K562 (cell line): ENCODE results near the gene PIK3CD. TPM values are rescaled to one million over a fixed set of nuclear protein-coding genes. Genes with fewer than 3 reads are reported as not detected.

Experiments used
- ATAC-seq: fragments of 200-7000 bp; cut with Tn5 transposase; 3 replicates; pipeline ENCODE4 v1.9.1; 2020; ENCODE audit warnings: moderate library complexity
- BruUV-seq: library from RNA; stranded (reverse); fragments of 400-500 nt; replicated peaks from 2 replicates; lab custom pipeline; 2021; lab: Mats Ljungman, UMichigan
- CTCF ChIA-PET: fragments of 300-600 bp; formaldehyde crosslinking; extraction: SDS; loops from one replicate; lab custom pipeline; 2021; ENCODE audit warnings: low intra/inter-chr PET ratio; lab: Yijun Ruan, JAX
- POLR2A ChIA-PET: fragments of 300-600, 350-650 bp; sonication (Branson Sonifier 250); formaldehyde crosslinking; extraction: SDS; loops from one replicate; lab custom pipeline; 2021; ENCODE audit warnings: antibody characterized with exemption, inconsistent platforms; lab: Yijun Ruan, JAX
- DNase-seq, 4 experiments: peaks; one replicate each; pipeline versions ENCODE4 v3.0.0 to v3.0.0-alpha.2; 2011 to 2018; ENCODE audit warnings: low spot score in 3 of 4, mixed read lengths in 3 of 4; ENCODE audit errors: extremely low read depth in 1 of 4
- FAIRE-seq: peaks from 2 replicates; lab custom pipeline; 2011; peaks lifted over from hg19 to GRCh38; lab: Jason Lieb, UNC
- H2AFZ ChIP-seq: 2 replicates; pipeline ENCODE4 v1.6.0; 2011; ENCODE audit warnings: low read depth, low read length, control low read depth, inconsistent platforms
- H3K27ac ChIP-seq: fragments of 200-600 bp; 3 replicates; pipeline ENCODE4 v1.8.0; 2011; ENCODE audit warnings: low read depth, mild to moderate bottlenecking, control low read depth, inconsistent platforms, low read length, moderate library complexity, mixed read lengths; ENCODE audit errors: extremely low read depth
- H3K27me3 ChIP-seq, 2 experiments: fragments of 300-600 bp in 1 of 2; 2 replicates in 1 of 2; 3 replicates in 1 of 2; pipeline versions ENCODE4 v1.6.0 to v1.8.0; 2011; ENCODE audit warnings: inconsistent platforms in 2 of 2, low read length in 2 of 2, mild to moderate bottlenecking in 1 of 2, mixed read lengths in 1 of 2, moderate library complexity in 1 of 2; ENCODE audit not compliant: control insufficient read depth in 2 of 2, insufficient read depth in 2 of 2
- H3K36me3 ChIP-seq: fragments of 300-600 bp; 3 replicates; pipeline ENCODE4 v1.8.0; 2011; ENCODE audit warnings: mild to moderate bottlenecking, low read length, inconsistent platforms; ENCODE audit not compliant: control insufficient read depth, insufficient read depth
- H3K4me1 ChIP-seq, 2 experiments: fragments of 200-600 bp in 1 of 2; replicated peaks in 1 of 2; 2 replicates in 1 of 2; 3 replicates in 1 of 2; pipeline versions ENCODE4 v1.5.1 to v1.8.0; 2011; ENCODE audit warnings: inconsistent platforms in 2 of 2, low read length in 2 of 2, mild to moderate bottlenecking in 1 of 2, mixed read lengths in 1 of 2, moderate library complexity in 1 of 2; ENCODE audit not compliant: control insufficient read depth in 2 of 2, insufficient read depth in 2 of 2
- H3K4me2 ChIP-seq: 2 replicates; pipeline ENCODE4 v1.6.1; 2011; ENCODE audit warnings: low read length, control low read depth, inconsistent platforms, mixed read lengths; ENCODE audit not compliant: insufficient read depth
- H3K4me3 ChIP-seq: fragments of 200-600 bp; sonication (generic), shearing (Covaris generic); 2 replicates; pipeline ENCODE4 v1.5.1; 2016; ENCODE audit warnings: control low read depth, inconsistent platforms
- H3K79me2 ChIP-seq: fragments of 200-600 bp; 3 replicates; pipeline ENCODE4 v1.8.0; 2011; ENCODE audit warnings: low read length, inconsistent platforms; ENCODE audit not compliant: control insufficient read depth, insufficient read depth
- H3K9ac ChIP-seq, 2 experiments: 2 replicates each; pipeline versions ENCODE4 v1.6.0 to v1.6.1; 2011; ENCODE audit warnings: low read depth in 2 of 2, low read length in 2 of 2, control low read depth in 1 of 2, inconsistent platforms in 1 of 2, mild to moderate bottlenecking in 1 of 2, mixed read lengths in 1 of 2; ENCODE audit not compliant: insufficient read depth in 1 of 2
- H3K9me1 ChIP-seq: one replicate; pipeline ENCODE4 v1.6.0; 2011; ENCODE audit warnings: inconsistent platforms, mild to moderate bottlenecking, low read length, moderate library complexity; ENCODE audit not compliant: control insufficient read depth, insufficient read depth
- H3K9me3 ChIP-seq: replicated peaks from 2 replicates; pipeline ENCODE4 v1.5.1; 2011; ENCODE audit warnings: low read depth, low read length, inconsistent platforms; ENCODE audit not compliant: control insufficient read depth, insufficient read depth
- H4K20me1 ChIP-seq: replicated peaks from 2 replicates; pipeline ENCODE4 v1.6.1; 2011; ENCODE audit warnings: low read length, inconsistent platforms, mixed read lengths; ENCODE audit not compliant: control insufficient read depth, insufficient read depth
- DDX20 ChIP-seq: fragments of 450-650 bp; IDR thresholded peaks from 2 replicates; pipeline ENCODE4 v1.6.1; 2016; ENCODE audit warnings: missing genetic modification characterization, low read depth, mild to moderate bottlenecking, missing compliant biosample characterization, moderate library complexity
- EWSR1 ChIP-seq: fragments of 450-650 bp; IDR thresholded peaks from 2 replicates; pipeline ENCODE4 v1.6.1; 2018; ENCODE audit warnings: borderline replicate concordance, mild to moderate bottlenecking, low read depth, moderate library complexity; ENCODE audit not compliant: partially characterized antibody
- HNRNPL ChIP-seq: fragments of 200-400 bp; formaldehyde crosslinking; IDR thresholded peaks from 2 replicates; pipeline ENCODE4 v1.6.1; 2017; ENCODE audit warnings: low read depth, mild to moderate bottlenecking, low read length
- LARP7 ChIP-seq: fragments of 450-650 bp; IDR thresholded peaks from 2 replicates; pipeline ENCODE4 v1.6.1; 2016
- LEF1 ChIP-seq: fragments of 450-650 bp; IDR thresholded peaks from 2 replicates; pipeline ENCODE4 v1.6.1; 2016; ENCODE audit warnings: mild to moderate bottlenecking
- MEF2A ChIP-seq: IDR thresholded peaks from 2 replicates; pipeline ENCODE4 v1.6.1; 2011; ENCODE audit warnings: low read depth, mild to moderate bottlenecking, low read length, moderate library complexity; ENCODE audit not compliant: control insufficient read depth
- RFX1 ChIP-seq: fragments of 450-650 bp; IDR thresholded peaks from 2 replicates; pipeline ENCODE4 v1.6.1; 2016; ENCODE audit warnings: mild to moderate bottlenecking, moderate library complexity
- ZNF143 ChIP-seq: sonication (generic); formaldehyde crosslinking; IDR thresholded peaks from 2 replicates; pipeline ENCODE4 v1.9.0; 2022; ENCODE audit warnings: mild to moderate bottlenecking, missing genetic modification reagents
- ZNF785 ChIP-seq: fragments of 250-450 bp; sonication (Bioruptor Pico); IDR thresholded peaks from 2 replicates; pipeline ENCODE4 v1.4.0; 2020; ENCODE audit warnings: mild to moderate bottlenecking
- WGBS: fragments of 100-300 bp; shearing (Covaris generic); methylation state at CpG from one replicate; pipeline ENCODE4 v1.1.6; 2016; ENCODE audit warnings: low coverage, mixed read lengths; ENCODE audit not compliant: insufficient coverage; ENCODE audit errors: missing lambda C conversion rate; 5-methylcytosine and 5-hydroxymethylcytosine counted together
- in situ Hi-C: fragments of 300-500 bp; cut with MboI; formaldehyde crosslinking; loops from 4 replicates; pipeline ENCODE4 v1.15.0; 2018; ENCODE audit warnings: inconsistent platforms, mixed read lengths
- intact Hi-C: fragments of 100-400 bp; cut with micrococcal nuclease; formaldehyde crosslinking; loops from 2 replicates; pipeline ENCODE4 v1.14.2; 2022
- polyA plus RNA-seq, 8 experiments: library from polyadenylated mRNA; depleted of rRNA in 4 of 8; stranded (reverse) in 5 of 8; unstranded in 3 of 8; fragments of >200 nt; fragmentation: Nextera tagmentation in 2 of 8; fragmentation: Illumina TruSeq in 1 of 8; extraction: Ambion mirVana in 2 of 8; extraction: Trizol in 1 of 8; gene quantifications; 2 replicates each; pipeline versions ENCODE4 v1.2.1 to v1.2.3, GENCODE V29; 2011 to 2014; ENCODE audit warnings: inconsistent platforms in 1 of 8, missing spikeins in 1 of 8
- total RNA-seq, 7 experiments: library from RNA; depleted of rRNA in 6 of 7; stranded (reverse); fragments of >200 nt in 6 of 7; fragmentation: Illumina TruSeq in 2 of 7; extraction: Trizol in 2 of 7; gene quantifications; 2 replicates each; pipeline versions ENCODE4 v1.2.1 to v1.2.3, GENCODE V29; 2011 to 2021; ENCODE audit warnings: low replicate concordance in 1 of 7

PIK3CD gene
- total and polyA plus RNA-seq, 9 of the 15 experiments (the other 6 are each of a cell fraction or from before 2014, with no cell fraction given), result 1.8 to 20.8 (median 7.2) TPM

GRCh38 chr1:9703681-9704080, 52.1 kb downstream of the PIK3CD start:
- DNase-seq (no peak), ATAC-seq (no peak), FAIRE-seq (no peak)
- no TSS peak for BruUV-seq
- no peaks in the 10 kb centered on the region for H3K36me3 ChIP-seq
- 57% methylated on average over 3 of the region's 3 CpGs for WGBS
- intact Hi-C loops, result loop anchor here (2.0 kb wide), 1 partner anchor 15 kb away; no protein-coding TSS in a partner anchor
- no peak overlapping the region for H3K27ac ChIP-seq
- no peak overlapping the region for H3K4me3 ChIP-seq
- H3K4me2 ChIP-seq, result no peak overlapping the region
- no peak for TF ChIP-seq ZNF785 (CRISPR knock-in tag)
- TF ChIP-seq LEF1, result no peak
- TF ChIP-seq MEF2A, result no peak
- no peak for TF ChIP-seq LARP7
- TF ChIP-seq ZNF143 (CRISPR knock-in tag), result no peak
- no peak for TF ChIP-seq HNRNPL
- no peak for TF ChIP-seq EWSR1
- no peak for TF ChIP-seq DDX20
- no peak for TF ChIP-seq RFX1
- no peaks in the 10 kb centered on the region for H3K27me3 ChIP-seq
- H3K79me2 ChIP-seq, result no peaks in the 10 kb centered on the region
- no peak overlapping the region for H2AFZ ChIP-seq
- no peak overlapping the region for H3K9ac ChIP-seq
- no peaks in the 10 kb centered on the region for H4K20me1 ChIP-seq
- ChIA-PET CTCF (interaction anchor here (1.6 kb wide), 1 partner anchor 77 kb away, joined by 4 read pairs; no protein-coding TSS in a partner anchor), POLR2A (interaction anchor here (1.5 to 1.7 kb wide), 2 partner anchors 12 to 16 kb away, joined by 4 to 6 read pairs; no protein-coding TSS in a partner anchor)
- H3K4me1 ChIP-seq, result peaks cover 3% of the 10 kb centered on the region in 2 experiments; a peak in 4 of 5 replicates
- H3K9me1 ChIP-seq, result no peaks in the 10 kb centered on the region
- H3K9me3 ChIP-seq, result no peaks in the 10 kb centered on the region
- in situ Hi-C loops, result no loop called here
